Cardiac muscle cell (in vitro differentiated cells and primary cell): ENCODE results near the gene SPINT3. TPM values are rescaled to one million over a fixed set of nuclear protein-coding genes. Genes with fewer than 3 reads are reported as not detected.

Experiments used
- DNase-seq, 2 donors: peaks; one replicate each; pipeline versions ENCODE4 v3.0.0 to v3.0.0-alpha.2; 2010 to 2017; ENCODE audit warnings: low read depth in 1 of 2, low spot score in 1 of 2
- H3K27ac ChIP-seq: fragments of 200-600 bp; sonication (generic); 2 replicates; pipeline ENCODE4 v1.5.1; 2016
- H3K27me3 ChIP-seq: fragments of 200-600 bp; sonication (generic); 2 replicates; pipeline ENCODE4 v1.6.0; 2016; ENCODE audit warnings: control low read depth
- H3K36me3 ChIP-seq: fragments of 200-600 bp; sonication (generic); 2 replicates; pipeline ENCODE4 v1.5.1; 2016; ENCODE audit warnings: control low read depth
- H3K4me1 ChIP-seq: fragments of 200-600 bp; sonication (generic); 2 replicates; pipeline ENCODE4 v1.8.1; 2017; ENCODE audit warnings: low read depth, mild to moderate bottlenecking, mixed run types
- H3K4me3 ChIP-seq: fragments of 200-600 bp; sonication (generic); 2 replicates; pipeline ENCODE4 v1.5.1; 2016; ENCODE audit warnings: mild to moderate bottlenecking
- H3K9me3 ChIP-seq: fragments of 200-600 bp; sonication (generic); 2 replicates; pipeline ENCODE4 v1.5.1; 2017; ENCODE audit warnings: low read depth, mild to moderate bottlenecking, control low read depth
- polyA plus RNA-seq: library from polyadenylated mRNA; unstranded; fragments of >200 nt; fragmentation: Nextera tagmentation; extraction: Ambion mirVana; gene quantifications from 2 replicates; pipeline ENCODE4 v1.2.1, GENCODE V29; 2016
- total RNA-seq: library from RNA; depleted of rRNA; stranded (reverse); fragments of >200 nt; gene quantifications from 2 replicates; pipeline ENCODE4 v1.2.3, GENCODE V29; 2016
- TF ChIP-seq, protein P1 (sequence below): IDR thresholded peaks from 2 replicates; pipeline ENCODE4 v1.5.1; 2012; ENCODE audit warnings: low read depth, mild to moderate bottlenecking, low read length

SPINT3 gene
- total and polyA plus RNA-seq, 2 experiments from 2014 or later: not detected

DNA sequence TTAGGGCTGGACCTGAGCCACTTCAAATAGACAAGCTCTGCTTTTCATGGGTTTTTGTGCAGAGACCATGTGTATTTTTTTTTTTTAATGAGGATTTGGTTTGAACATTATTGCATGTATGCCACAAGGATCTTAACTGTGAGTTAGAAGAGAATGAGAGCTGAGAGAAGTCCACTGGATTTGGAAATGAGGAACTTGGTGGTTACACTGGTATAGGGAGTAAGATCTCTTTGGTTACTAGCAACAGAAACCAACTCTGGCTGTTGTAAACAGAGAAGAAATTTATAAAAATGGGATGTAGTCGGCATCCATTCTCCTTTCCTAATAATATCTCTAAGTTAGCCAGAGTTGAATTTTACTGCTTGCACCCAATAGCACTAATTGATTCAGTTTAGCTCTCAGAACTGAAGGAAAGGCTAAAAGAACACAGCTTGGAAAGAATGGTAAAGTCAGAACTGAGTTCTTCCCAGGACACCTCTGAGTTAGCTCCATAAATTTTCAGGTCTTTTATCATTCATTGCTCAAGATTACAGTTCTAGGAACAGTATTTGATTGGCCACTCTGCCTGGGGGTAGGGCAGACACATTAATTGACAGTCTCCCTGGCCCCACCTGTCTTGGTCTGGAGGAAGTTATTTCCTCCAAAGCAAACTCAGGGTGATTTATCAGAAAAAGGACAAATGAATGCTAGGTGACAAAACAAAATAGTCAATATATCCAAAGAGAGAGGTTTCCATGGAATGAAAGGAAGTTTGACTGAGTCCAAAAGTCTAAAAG, 49.7 kb downstream of the SPINT3 start:
- no peak for DNase-seq
- TF ChIP-seq, protein P1, sequence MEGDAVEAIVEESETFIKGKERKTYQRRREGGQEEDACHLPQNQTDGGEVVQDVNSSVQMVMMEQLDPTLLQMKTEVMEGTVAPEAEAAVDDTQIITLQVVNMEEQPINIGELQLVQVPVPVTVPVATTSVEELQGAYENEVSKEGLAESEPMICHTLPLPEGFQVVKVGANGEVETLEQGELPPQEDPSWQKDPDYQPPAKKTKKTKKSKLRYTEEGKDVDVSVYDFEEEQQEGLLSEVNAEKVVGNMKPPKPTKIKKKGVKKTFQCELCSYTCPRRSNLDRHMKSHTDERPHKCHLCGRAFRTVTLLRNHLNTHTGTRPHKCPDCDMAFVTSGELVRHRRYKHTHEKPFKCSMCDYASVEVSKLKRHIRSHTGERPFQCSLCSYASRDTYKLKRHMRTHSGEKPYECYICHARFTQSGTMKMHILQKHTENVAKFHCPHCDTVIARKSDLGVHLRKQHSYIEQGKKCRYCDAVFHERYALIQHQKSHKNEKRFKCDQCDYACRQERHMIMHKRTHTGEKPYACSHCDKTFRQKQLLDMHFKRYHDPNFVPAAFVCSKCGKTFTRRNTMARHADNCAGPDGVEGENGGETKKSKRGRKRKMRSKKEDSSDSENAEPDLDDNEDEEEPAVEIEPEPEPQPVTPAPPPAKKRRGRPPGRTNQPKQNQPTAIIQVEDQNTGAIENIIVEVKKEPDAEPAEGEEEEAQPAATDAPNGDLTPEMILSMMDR: no peak

DNA sequence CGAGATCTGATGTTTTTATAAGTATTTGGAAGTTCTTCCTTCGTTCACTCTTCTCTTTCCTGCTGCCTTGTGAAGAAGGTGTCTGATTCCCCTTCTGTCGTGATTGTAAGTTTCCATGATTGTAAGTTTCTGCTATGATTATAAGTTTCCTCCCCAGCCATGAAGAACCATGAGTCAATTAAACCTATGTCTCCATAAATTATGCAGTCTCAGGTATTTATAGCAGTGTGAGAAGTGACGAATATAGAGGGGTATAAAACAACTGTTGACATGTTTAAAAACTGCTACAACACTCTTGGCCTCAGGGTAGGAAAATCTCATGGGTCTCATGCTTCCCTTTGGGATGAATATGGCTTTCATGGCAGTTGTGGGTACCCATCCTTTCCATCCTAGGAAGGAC, 51.7 kb downstream of the SPINT3 start:
- Histone ChIP-seq H3K4me1 (no peaks in the 10 kb centered on the region), H3K27ac (no peak overlapping the region), H3K36me3 (no peaks in the 10 kb centered on the region), H3K27me3 (peaks cover 15% of the 10 kb centered on the region), H3K9me3 (no peaks in the 10 kb centered on the region), H3K4me3 (no peak overlapping the region)
- TF ChIP-seq, protein P1: no peak
- DNase-seq: no peak

More for the DNA sequence above, 49.7 kb downstream of the SPINT3 start:
- peaks cover 34% of the 10 kb centered on the region for H3K27me3 ChIP-seq
- no peak overlapping the region for H3K4me3 ChIP-seq
- H3K27ac ChIP-seq: no peak overlapping the region
- H3K36me3 ChIP-seq: no peaks in the 10 kb centered on the region
- no peaks in the 10 kb centered on the region for H3K9me3 ChIP-seq
- peaks cover 4% of the 10 kb centered on the region for H3K4me1 ChIP-seq

DNA sequence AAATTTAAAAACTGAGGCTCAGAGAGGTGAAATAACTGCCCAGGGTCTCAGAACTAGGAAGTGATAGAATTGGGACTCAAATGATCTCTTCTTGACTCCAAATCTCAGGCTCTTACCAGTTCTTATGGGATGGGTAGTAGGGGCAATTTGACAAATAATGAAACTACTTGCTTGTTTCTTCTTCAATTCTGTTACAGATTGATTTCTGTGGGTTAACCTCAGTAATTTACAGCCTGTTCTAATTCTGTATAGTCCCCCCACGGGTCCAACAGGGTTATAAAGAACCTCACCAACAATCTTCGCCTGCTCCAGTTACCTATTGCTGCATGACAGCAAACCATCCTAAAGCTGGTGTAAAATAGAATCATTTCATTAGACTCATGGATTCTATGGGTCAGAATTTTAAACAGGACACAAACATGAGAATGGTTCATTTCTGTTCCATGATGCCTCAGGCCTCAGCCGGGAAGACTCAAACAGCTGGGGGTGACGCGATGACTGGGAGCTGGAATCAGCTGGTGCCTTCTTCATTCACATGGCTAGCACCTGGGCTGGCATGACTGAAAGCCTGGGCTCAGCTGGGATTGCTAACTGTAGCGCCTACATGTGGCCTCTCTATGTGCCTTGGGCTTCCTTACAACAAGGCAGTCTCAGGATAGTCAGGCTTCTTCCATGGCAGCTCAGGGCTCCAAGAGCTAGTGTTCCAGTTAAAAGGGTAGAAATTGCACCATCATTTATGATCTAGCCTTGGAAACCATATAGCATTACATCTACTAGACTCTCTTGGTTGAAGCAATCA, 52.5 kb downstream of the SPINT3 start:
- no peak overlapping the region for H3K4me3 ChIP-seq
- H3K27me3 ChIP-seq: peaks cover 11% of the 10 kb centered on the region
- H3K36me3 ChIP-seq: no peaks in the 10 kb centered on the region
- no peaks in the 10 kb centered on the region for H3K4me1 ChIP-seq
- H3K27ac ChIP-seq: no peak overlapping the region
- TF ChIP-seq, protein P1: no peak
- no peaks in the 10 kb centered on the region for H3K9me3 ChIP-seq
- DNase-seq: no peak

Other genes with a start within 250 kb of the SPINT3 start
- not detected in 2 replicates for gene RBPJL, start 208.8 kb downstream of the SPINT3 start, total RNA-seq
- gene RBPJL, start 208.8 kb downstream of the SPINT3 start, polyA plus RNA-seq: not detected in 2 replicates
- gene MATN4, start 207.3 kb downstream of the SPINT3 start, total RNA-seq: not detected in 2 replicates
- not detected in 2 replicates for gene MATN4, start 207.3 kb downstream of the SPINT3 start, polyA plus RNA-seq
- gene SDC4, start 167.2 kb downstream of the SPINT3 start, total RNA-seq: 36.0 and 55.7 TPM in 2 replicates
- gene SDC4, start 167.2 kb downstream of the SPINT3 start, polyA plus RNA-seq: 35.4 and 74.4 TPM in 2 replicates
- gene SYS1, start 152.5 kb downstream of the SPINT3 start, total RNA-seq: 24.5 and 28.0 TPM in 2 replicates
- 16.9 and 20.0 TPM in 2 replicates for gene SYS1, start 152.5 kb downstream of the SPINT3 start, polyA plus RNA-seq
- gene TP53TG5, start 137.3 kb downstream of the SPINT3 start, total RNA-seq: 0.32 and 0.39 TPM in 2 replicates
- 3.5 and 3.8 TPM in 2 replicates for gene TP53TG5, start 137.3 kb downstream of the SPINT3 start, polyA plus RNA-seq
- 51.2 and 62.9 TPM in 2 replicates for gene DBNDD2, start 107.3 kb downstream of the SPINT3 start, total RNA-seq
- 85.4 and 89.3 TPM in 2 replicates for gene DBNDD2, start 107.3 kb downstream of the SPINT3 start, polyA plus RNA-seq
- 84.6 and 87.4 TPM in 2 replicates for gene PIGT, start 99.5 kb downstream of the SPINT3 start, total RNA-seq
- 150 and 156 TPM in 2 replicates for gene PIGT, start 99.5 kb downstream of the SPINT3 start, polyA plus RNA-seq
- 0.95 and 3.0 TPM in 2 replicates for gene WFDC2, start 45.9 kb downstream of the SPINT3 start, total RNA-seq
- 7.5 and 8.5 TPM in 2 replicates for gene WFDC2, start 45.9 kb downstream of the SPINT3 start, polyA plus RNA-seq
- gene WFDC6, start 23.9 kb upstream of the SPINT3 start, total RNA-seq: not detected in 2 replicates
- not detected in 2 replicates for gene WFDC6, start 23.9 kb upstream of the SPINT3 start, polyA plus RNA-seq
- gene EPPIN, start 31.8 kb upstream of the SPINT3 start, total RNA-seq: not detected in 2 replicates
- not detected in 2 replicates for gene EPPIN, start 31.8 kb upstream of the SPINT3 start, polyA plus RNA-seq
- not detected in 2 replicates for gene WFDC8, start 63.7 kb upstream of the SPINT3 start, total RNA-seq
- not detected in 2 replicates for gene WFDC8, start 63.7 kb upstream of the SPINT3 start, polyA plus RNA-seq
- not detected in 2 replicates for gene WFDC10A, start 114.1 kb upstream of the SPINT3 start, total RNA-seq
- gene WFDC10A, start 114.1 kb upstream of the SPINT3 start, polyA plus RNA-seq: not detected in 2 replicates
- gene WFDC9, start 115.7 kb upstream of the SPINT3 start, total RNA-seq: not detected in 2 replicates
- gene WFDC9, start 115.7 kb upstream of the SPINT3 start, polyA plus RNA-seq: not detected in 2 replicates
- gene WFDC11, start 154.6 kb upstream of the SPINT3 start, total RNA-seq: not detected in 2 replicates
- not detected in 2 replicates for gene WFDC11, start 154.6 kb upstream of the SPINT3 start, polyA plus RNA-seq
- not detected in 2 replicates for gene WFDC13, start 186.4 kb upstream of the SPINT3 start, total RNA-seq
- not detected in 2 replicates for gene WFDC13, start 186.4 kb upstream of the SPINT3 start, polyA plus RNA-seq
- not detected in 2 replicates for gene WFDC10B, start 189.4 kb upstream of the SPINT3 start, total RNA-seq
- gene WFDC10B, start 189.4 kb upstream of the SPINT3 start, polyA plus RNA-seq: not detected in 2 replicates
- gene SPINT4, start 206.7 kb upstream of the SPINT3 start, total RNA-seq: not detected in 2 replicates
- gene SPINT4, start 206.7 kb upstream of the SPINT3 start, polyA plus RNA-seq: not detected in 2 replicates